MCF 10A (cell line): Measurements from ENCODE around the gene SPI1. TPM values are rescaled to one million over a fixed set of nuclear protein-coding genes. Genes with fewer than 3 reads are reported as not detected.

Experiments used
- BruUV-seq: library from RNA; stranded (reverse); fragments of 400-500 nt; replicated peaks from 2 replicates; lab custom pipeline; 2021; lab: Mats Ljungman, UMichigan
- CTCF ChIA-PET: fragments of 300-600 bp; sonication (Branson Sonifier 250); formaldehyde crosslinking; extraction: SDS; loops from one replicate; lab custom pipeline; 2021; ENCODE audit warnings: antibody characterized with exemption, inconsistent platforms; lab: Yijun Ruan, JAX
- POLR2A ChIA-PET: fragments of 300-600, 350-650 bp; sonication (Branson Sonifier 250); formaldehyde crosslinking; extraction: SDS; loops from one replicate; lab custom pipeline; 2020; ENCODE audit warnings: antibody characterized with exemption, inconsistent platforms; lab: Yijun Ruan, JAX
- DNase-seq: peaks from one replicate; pipeline ENCODE4 v3.0.0-alpha.2; 2018; ENCODE audit not compliant: unreplicated experiment
- H3K27ac Mint-ChIP-seq: one replicate; pipeline ENCODE4 v1.8.0; 2022; ENCODE audit warnings: mild to moderate bottlenecking, low read depth, mixed read lengths; ENCODE audit not compliant: unreplicated experiment
- H3K27me3 Mint-ChIP-seq: one replicate; pipeline ENCODE4 v1.8.0; 2022; ENCODE audit warnings: mixed read lengths; ENCODE audit not compliant: insufficient read depth, unreplicated experiment
- H3K36me3 Mint-ChIP-seq: one replicate; pipeline ENCODE4 v1.8.0; 2022; ENCODE audit warnings: mild to moderate bottlenecking, moderate library complexity, mixed read lengths; ENCODE audit not compliant: insufficient read depth, unreplicated experiment
- H3K4me1 Mint-ChIP-seq: one replicate; pipeline ENCODE4 v1.8.0; 2022; ENCODE audit warnings: mixed read lengths; ENCODE audit not compliant: insufficient read depth, unreplicated experiment
- H3K4me3 Mint-ChIP-seq: one replicate; pipeline ENCODE4 v1.8.0; 2022; ENCODE audit warnings: mild to moderate bottlenecking, moderate library complexity, mixed read lengths; ENCODE audit not compliant: unreplicated experiment
- H3K9me3 Mint-ChIP-seq: one replicate; pipeline ENCODE4 v1.8.0; 2022; ENCODE audit warnings: mixed read lengths; ENCODE audit not compliant: unreplicated experiment
- intact Hi-C: fragments of 100-400 bp; cut with micrococcal nuclease; formaldehyde crosslinking; loops from 2 replicates; pipeline ENCODE4 v1.14.1; 2022
- total RNA-seq: library from RNA; stranded (reverse); gene quantifications from 2 replicates; pipeline ENCODE4 v1.2.3, GENCODE V29; 2022
- TF ChIP-seq, protein P1 (sequence below): fragments of 200-600 bp; IDR thresholded peaks from one replicate; pipeline ENCODE4 v1.8.0; 2022; ENCODE audit warnings: antibody characterized with exemption, mild to moderate bottlenecking; ENCODE audit not compliant: unreplicated experiment

The SPI1 gene
- total RNA-seq, 1 experiment from 2014 or later: not detected

DNA sequence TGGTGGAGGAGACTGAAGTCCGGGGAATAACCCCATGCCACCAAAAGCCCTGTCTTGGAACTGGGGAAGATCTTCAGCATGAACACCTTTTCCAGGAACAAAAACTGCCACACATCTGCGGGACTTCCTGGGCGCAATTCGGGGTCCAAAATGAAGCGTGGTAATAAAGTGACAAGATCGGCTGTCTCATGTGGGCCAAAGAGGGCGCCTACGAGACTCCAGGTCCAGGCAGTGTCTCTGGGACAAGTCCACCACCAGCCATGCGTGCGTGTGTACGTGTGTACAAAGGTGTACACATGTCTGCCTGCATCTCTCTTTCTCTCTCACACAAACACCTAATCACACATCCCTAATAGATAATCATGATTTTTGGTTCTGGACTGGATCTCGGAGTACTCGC lies 16.9 kb downstream of the SPI1 start:
- no peaks in the 10 kb centered on the region for H3K36me3 Mint-ChIP-seq
- H3K4me1 Mint-ChIP-seq: no peaks in the 10 kb centered on the region
- BruUV-seq: no TSS peak
- H3K27ac Mint-ChIP-seq: no peak overlapping the region
- no peaks in the 10 kb centered on the region for H3K9me3 Mint-ChIP-seq
- TF ChIP-seq, protein P1, sequence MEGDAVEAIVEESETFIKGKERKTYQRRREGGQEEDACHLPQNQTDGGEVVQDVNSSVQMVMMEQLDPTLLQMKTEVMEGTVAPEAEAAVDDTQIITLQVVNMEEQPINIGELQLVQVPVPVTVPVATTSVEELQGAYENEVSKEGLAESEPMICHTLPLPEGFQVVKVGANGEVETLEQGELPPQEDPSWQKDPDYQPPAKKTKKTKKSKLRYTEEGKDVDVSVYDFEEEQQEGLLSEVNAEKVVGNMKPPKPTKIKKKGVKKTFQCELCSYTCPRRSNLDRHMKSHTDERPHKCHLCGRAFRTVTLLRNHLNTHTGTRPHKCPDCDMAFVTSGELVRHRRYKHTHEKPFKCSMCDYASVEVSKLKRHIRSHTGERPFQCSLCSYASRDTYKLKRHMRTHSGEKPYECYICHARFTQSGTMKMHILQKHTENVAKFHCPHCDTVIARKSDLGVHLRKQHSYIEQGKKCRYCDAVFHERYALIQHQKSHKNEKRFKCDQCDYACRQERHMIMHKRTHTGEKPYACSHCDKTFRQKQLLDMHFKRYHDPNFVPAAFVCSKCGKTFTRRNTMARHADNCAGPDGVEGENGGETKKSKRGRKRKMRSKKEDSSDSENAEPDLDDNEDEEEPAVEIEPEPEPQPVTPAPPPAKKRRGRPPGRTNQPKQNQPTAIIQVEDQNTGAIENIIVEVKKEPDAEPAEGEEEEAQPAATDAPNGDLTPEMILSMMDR: no peak
- no peak overlapping the region for H3K4me3 Mint-ChIP-seq
- CTCF ChIA-PET: interaction anchor here (0.5 to 1.1 kb wide), 4 partner anchors 13 to 140 kb away, joined by 3 read pairs; no protein-coding TSS in a partner anchor
- POLR2A ChIA-PET: no interaction called here
- DNase-seq: no peak
- intact Hi-C loops: no loop called here
- H3K27me3 Mint-ChIP-seq: peaks cover 11% of the 10 kb centered on the region

GRCh38 chr11:47360341-47360740 lies 18.0 kb downstream of the SPI1 start:
- BruUV-seq: no TSS peak

DNA sequence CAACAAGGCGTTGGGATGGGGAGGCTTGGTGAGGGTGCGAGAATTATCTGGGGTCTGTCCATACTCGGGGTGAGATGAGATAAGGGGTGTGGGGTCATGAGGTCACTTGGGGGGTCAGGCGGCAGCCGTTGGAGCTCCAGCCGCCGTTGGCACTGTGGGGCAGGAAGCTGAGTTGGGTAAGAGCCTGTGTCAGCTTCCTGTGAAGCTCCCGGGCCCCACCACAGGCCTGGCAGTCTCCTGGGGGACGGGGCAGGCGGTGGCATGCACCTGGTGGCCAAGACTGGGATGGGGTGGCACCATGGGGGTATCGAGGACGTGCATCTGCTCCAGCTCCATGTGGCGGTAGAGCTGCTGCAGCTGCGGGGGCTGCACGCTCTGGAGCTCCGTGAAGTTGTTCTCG lies 18.8 kb downstream of the SPI1 start:
- no peak overlapping the region for H3K4me3 Mint-ChIP-seq
- H3K27me3 Mint-ChIP-seq: no peaks in the 10 kb centered on the region
- ChIA-PET CTCF (interaction anchor here (0.9 to 1.3 kb wide), 2 partner anchors 12 to 14 kb away, joined by 3 to 9 read pairs; no protein-coding TSS in a partner anchor), POLR2A (interaction anchor here (0.7 kb wide), 1 partner anchor 48 kb away, joined by 3 read pairs; no protein-coding TSS in a partner anchor)
- H3K27ac Mint-ChIP-seq: no peak overlapping the region
- no TSS peak for BruUV-seq
- TF ChIP-seq, protein P1: no peak
- intact Hi-C loops: loop anchor here (5.0 kb wide), 1 partner anchor 87 kb away; the partner anchor contains the start of gene MADD
- no peaks in the 10 kb centered on the region for H3K9me3 Mint-ChIP-seq
- DNase-seq: no peak
- no peaks in the 10 kb centered on the region for H3K36me3 Mint-ChIP-seq
- H3K4me1 Mint-ChIP-seq: peaks cover 3% of the 10 kb centered on the region

More at GRCh38 chr11:47360341-47360740, 18.0 kb downstream of the SPI1 start:
- TF ChIP-seq, protein P1: no peak
- DNase-seq: no peak
- H3K9me3 Mint-ChIP-seq: no peaks in the 10 kb centered on the region
- ChIA-PET CTCF (interaction anchor here (0.6 to 1.3 kb wide), 5 partner anchors 12 to 592 kb away, joined by 3 to 9 read pairs (median 3); no protein-coding TSS in a partner anchor), POLR2A (interaction anchor here (0.7 kb wide), 1 partner anchor 34 kb away, joined by 3 read pairs; no protein-coding TSS in a partner anchor)
- peaks cover under 1% of the 10 kb centered on the region for H3K27me3 Mint-ChIP-seq
- no peaks in the 10 kb centered on the region for H3K4me1 Mint-ChIP-seq
- no peak overlapping the region for H3K27ac Mint-ChIP-seq
- no peak overlapping the region for H3K4me3 Mint-ChIP-seq
- intact Hi-C loops: no loop called here
- no peaks in the 10 kb centered on the region for H3K36me3 Mint-ChIP-seq

- Mint-ChIP-seq H3K36me3 (no peaks in the 10 kb centered on the region), H3K9me3 (no peaks in the 10 kb centered on the region), H3K27ac (no peak overlapping the region), H3K4me3 (no peak overlapping the region), H3K4me1 (peaks cover 5% of the 10 kb centered on the region), H3K27me3 (no peaks in the 10 kb centered on the region)
- intact Hi-C loops: loop anchor here (5.0 kb wide), 1 partner anchor 87 kb away; the partner anchor contains the start of gene MADD
- ChIA-PET POLR2A (interaction anchor here (0.7 kb wide), 1 partner anchor 47 kb away, joined by 3 read pairs; no protein-coding TSS in a partner anchor), CTCF (no interaction called here)
- TF ChIP-seq, protein P1: no peak
- DNase-seq: no peak
- no TSS peak for BruUV-seq
These were observed 19.2 kb downstream of the SPI1 start for GRCh38 chr11:47359162-47359561.
